GM12801 (cell line): Measurements from ENCODE around the gene FCHO2.

Source experiments
- CTCF ChIP-seq: IDR thresholded peaks from one replicate; pipeline ENCODE4 v1.5.1; 2011; ENCODE audit warnings: control low read depth; ENCODE audit not compliant: insufficient read length; ENCODE audit errors: extremely low read depth

The FCHO2 gene

GRCh38 chr5:73118391-73118973 lies 162.6 kb downstream of the FCHO2 start:
- TF ChIP-seq CTCF = no peak

GRCh38 chr5:73119451-73120157 lies 163.8 kb downstream of the FCHO2 start:
- no peak for TF ChIP-seq CTCF

GRCh38 chr5:73120222-73121118 lies 164.6 kb downstream of the FCHO2 start, which contains the start of gene TMEM171:
Gene TMEM171 (plus strand): TSS chr5:73120575. CDS start chr5:73123374, 2,799 bp downstream.
- TF ChIP-seq CTCF = no peak

- no peak for TF ChIP-seq CTCF
Measured at GRCh38 chr5:73121119-73121463, 165.2 kb downstream of the FCHO2 start.

GRCh38 chr5:73122875-73123810 lies 167.3 kb downstream of the FCHO2 start:
- TF ChIP-seq CTCF = no peak

- TF ChIP-seq CTCF = no peak
Measured at GRCh38 chr5:73125289-73125688, 169.4 kb downstream of the FCHO2 start.

GRCh38 chr5:73126381-73126780 lies 170.5 kb downstream of the FCHO2 start:
- no peak for TF ChIP-seq CTCF
